NCI-H748 (cell line): ENCODE data around the gene CD177.
"Not testable (repeated sequence)": the region's sequence is repeated elsewhere in the genome, so short reads cannot be mapped to it uniquely, and the experiment has no call there.

Experiments
- DNase-seq: peaks from one replicate; lab custom pipeline; 2025; ENCODE audit not compliant: unreplicated experiment; lab: John Stamatoyannopoulos, UW

Gene CD177

GRCh38 chr19:43380771-43381386 lies 27.4 kb downstream of the CD177 start:
- peak; percentile 69 for DNase-seq

DNA sequence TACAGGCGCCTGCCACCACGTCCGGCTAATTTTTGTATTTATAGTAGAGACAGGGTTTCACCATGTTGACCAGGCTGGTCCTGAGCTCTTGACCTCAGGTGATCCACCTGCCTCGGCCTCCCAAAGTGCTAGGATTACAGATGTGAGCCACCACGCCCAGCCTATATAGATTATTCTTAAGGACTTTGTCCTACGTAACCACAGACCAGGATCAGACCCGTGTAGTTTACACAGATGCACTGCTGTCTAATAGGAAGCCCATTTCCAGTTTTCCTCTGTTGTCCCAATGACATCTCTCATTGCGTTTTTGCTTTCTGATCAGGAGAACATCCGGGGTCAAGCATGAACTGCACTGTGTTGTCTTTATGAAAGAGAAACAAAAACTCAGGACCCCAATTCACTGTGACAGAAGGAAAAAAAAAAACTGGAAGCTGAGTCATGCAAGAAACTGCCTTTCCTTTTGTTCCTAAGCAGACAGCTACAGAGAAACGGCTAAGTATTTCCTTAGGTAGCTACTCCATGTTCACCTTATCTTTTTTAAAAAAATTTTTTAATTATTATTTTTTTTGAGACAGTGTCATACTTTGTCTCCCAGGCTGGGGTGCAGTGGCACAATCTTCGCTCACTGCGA lies 29.2 kb downstream of the CD177 start:
- not testable (repeated sequence) for DNase-seq

- peak; percentile 96 for DNase-seq
Observed at GRCh38 chr19:43383254-43383653, 29.8 kb downstream of the CD177 start.

GRCh38 chr19:43383759-43384158 lies 30.3 kb downstream of the CD177 start:
- DNase-seq: peak; percentile 64

- peak; percentile 99 for DNase-seq
Observed at GRCh38 chr19:43390903-43391551, 37.5 kb downstream of the CD177 start.

GRCh38 chr19:43391552-43391935 lies 38.1 kb downstream of the CD177 start:
- peak; percentile 82 for DNase-seq

GRCh38 chr19:43393501-43393900 lies 40.0 kb downstream of the CD177 start:
- DNase-seq: not testable (repeated sequence)

DNA sequence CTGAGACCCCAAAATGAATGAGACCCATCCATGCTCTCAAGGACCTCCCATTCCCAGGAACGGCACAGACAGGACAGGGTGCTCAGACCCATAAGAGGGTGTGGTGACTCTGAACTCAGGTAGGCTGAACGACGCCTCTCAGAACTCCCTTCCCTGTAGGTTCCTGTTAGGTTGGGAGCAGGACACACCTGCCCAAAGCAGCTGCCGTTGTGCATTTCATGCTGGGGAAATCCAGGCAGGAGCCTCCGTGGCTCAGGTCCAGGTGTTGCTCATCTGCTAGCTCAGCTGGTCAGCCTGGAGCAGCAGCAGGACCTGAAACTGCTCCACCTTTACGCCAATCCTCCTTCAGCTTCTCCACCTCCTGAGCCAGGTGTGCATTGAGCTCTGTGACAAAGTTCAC lies 42.1 kb downstream of the CD177 start:
- peak; percentile 92 for DNase-seq

GRCh38 chr19:43406297-43406696 lies 52.8 kb downstream of the CD177 start:
- DNase-seq: no peak

- DNase-seq: no peak
Observed at GRCh38 chr19:43407416-43408005, 54.0 kb downstream of the CD177 start.

GRCh38 chr19:43408043-43408442 lies 54.6 kb downstream of the CD177 start:
- DNase-seq: no peak

DNA sequence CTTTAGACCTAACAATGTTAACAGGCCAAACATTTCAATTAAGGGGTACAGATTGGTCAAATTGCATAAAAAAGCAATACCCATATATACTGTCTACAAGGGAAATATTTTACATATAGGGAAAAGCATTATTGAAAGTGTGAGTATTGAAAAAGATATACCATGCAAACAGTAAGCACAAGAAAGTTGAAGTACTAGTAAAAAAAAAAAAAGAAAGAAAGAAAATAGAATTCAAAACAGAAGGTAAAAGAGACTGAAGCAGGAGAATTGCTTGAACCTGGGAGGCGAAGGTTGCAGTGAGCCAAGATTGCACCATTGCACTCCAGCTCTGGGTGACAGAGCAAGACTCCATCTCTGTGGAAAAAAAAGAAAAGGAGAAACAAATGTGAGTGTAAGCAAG lies 55.9 kb downstream of the CD177 start:
- no peak for DNase-seq

DNA sequence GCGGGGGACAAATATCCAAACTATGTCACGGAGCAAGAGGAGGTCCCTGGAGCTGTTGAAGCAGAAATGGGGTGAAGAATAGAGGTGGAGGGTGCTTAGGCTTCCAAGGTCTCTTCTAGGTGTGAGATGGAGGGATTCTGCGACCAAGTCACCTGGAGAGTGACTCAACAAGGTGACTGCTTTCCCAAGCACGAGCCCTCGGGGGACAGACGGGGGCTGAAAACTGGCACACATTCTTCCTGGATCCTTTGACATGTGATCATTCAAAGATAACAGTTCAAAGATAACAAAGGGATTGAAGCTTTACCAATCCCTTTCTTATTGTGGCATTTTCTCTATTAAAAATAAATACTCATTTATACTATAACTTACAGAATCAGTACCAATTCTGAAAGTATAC lies 59.0 kb downstream of the CD177 start:
- no peak for DNase-seq
